ENCODE results near the gene MDM1. TPM values are rescaled to one million over a fixed set of nuclear protein-coding genes. Genes with fewer than 3 reads are reported as not detected.

Gene MDM1
- polyA plus RNA-seq, 1 donor (not counting 4 experiments of a cell fraction or from before 2014, with no cell fraction given), result 7.5 TPM

DNA sequence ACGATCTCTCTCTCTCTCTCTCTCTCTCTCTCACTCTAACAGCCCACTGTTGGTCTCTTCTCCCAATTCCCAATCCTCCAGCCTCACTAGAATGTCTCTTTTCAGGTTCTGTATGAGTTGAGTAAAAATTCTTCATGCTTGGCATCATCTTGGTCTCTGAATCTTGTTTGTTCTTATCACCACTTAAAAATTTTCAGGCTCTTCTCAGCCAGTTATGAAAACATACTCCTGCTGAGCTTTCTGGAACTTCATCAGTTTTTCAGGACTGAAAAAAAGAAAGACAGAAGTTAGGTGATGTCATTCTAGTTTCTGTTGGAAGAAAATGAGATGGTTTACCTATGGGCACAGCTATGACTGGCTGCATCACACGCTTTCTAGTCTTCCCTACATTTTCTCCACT is 67.3 kb downstream of the MDM1 start:
- dilution Hi-C loops (cut with MboI; ENCODE audit: extremely low pct_ligation_motif_present, low sequenced_read_pairs), result no loop called here
- Histone ChIP-seq H3K9ac (ENCODE audit: control insufficient read depth, extremely low read depth, insufficient read depth, low read length) (no peak overlapping the region), H2AFZ (ENCODE audit: control insufficient read depth, low read length) (no peak overlapping the region), H3K27ac (ENCODE audit: control insufficient read depth, insufficient read depth, low read length) (no peak overlapping the region), H3K9me3 (ENCODE audit: control insufficient read depth, low read depth, low read length) (no peaks in the 10 kb centered on the region), H3K9me1 (ENCODE audit: control insufficient read depth, extremely low read depth, insufficient read depth, low read length) (no peaks in the 10 kb centered on the region), H3K79me2 (ENCODE audit: control insufficient read depth, insufficient read depth, low read length) (no peaks in the 10 kb centered on the region), H3K4me1 (ENCODE audit: control insufficient read depth, extremely low read depth, insufficient read depth, low read length) (peaks cover 13% of the 10 kb centered on the region), H3K36me3 (ENCODE audit: control insufficient read depth in 2 of 2, extremely low read depth in 1 of 2, insufficient read depth in 2 of 2, low read length in 2 of 2) (no peaks in the 10 kb centered on the region), H3K4me3 (ENCODE audit: control insufficient read depth in 2 of 3, extremely low read depth in 1 of 3, insufficient read depth in 2 of 3, low read depth in 1 of 3, low read length in 3 of 3) (no peak overlapping the region), H3K4me2 (ENCODE audit: control insufficient read depth, extremely low read depth, insufficient read depth, low read depth, low read length) (no peak overlapping the region), H3K27me3 (ENCODE audit: control insufficient read depth, extremely low read depth, insufficient read depth, low read length) (no peaks in the 10 kb centered on the region), H4K20me1 (ENCODE audit: control insufficient read depth, extremely low read depth, insufficient read depth, low read length) (no peaks in the 10 kb centered on the region)
- FAIRE-seq, result no peak
- no peak for TF ChIP-seq EZH2 (IDR thresholded peaks at IDR 0.05; ENCODE audit: low read length)
- TF ChIP-seq, protein P1, sequence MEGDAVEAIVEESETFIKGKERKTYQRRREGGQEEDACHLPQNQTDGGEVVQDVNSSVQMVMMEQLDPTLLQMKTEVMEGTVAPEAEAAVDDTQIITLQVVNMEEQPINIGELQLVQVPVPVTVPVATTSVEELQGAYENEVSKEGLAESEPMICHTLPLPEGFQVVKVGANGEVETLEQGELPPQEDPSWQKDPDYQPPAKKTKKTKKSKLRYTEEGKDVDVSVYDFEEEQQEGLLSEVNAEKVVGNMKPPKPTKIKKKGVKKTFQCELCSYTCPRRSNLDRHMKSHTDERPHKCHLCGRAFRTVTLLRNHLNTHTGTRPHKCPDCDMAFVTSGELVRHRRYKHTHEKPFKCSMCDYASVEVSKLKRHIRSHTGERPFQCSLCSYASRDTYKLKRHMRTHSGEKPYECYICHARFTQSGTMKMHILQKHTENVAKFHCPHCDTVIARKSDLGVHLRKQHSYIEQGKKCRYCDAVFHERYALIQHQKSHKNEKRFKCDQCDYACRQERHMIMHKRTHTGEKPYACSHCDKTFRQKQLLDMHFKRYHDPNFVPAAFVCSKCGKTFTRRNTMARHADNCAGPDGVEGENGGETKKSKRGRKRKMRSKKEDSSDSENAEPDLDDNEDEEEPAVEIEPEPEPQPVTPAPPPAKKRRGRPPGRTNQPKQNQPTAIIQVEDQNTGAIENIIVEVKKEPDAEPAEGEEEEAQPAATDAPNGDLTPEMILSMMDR (optimal IDR thresholded peaks at IDR 0.05 in 1 of 3, IDR thresholded peaks at IDR 0.05 in 1 of 3, conservative IDR thresholded peaks at IDR 0.05 in 1 of 3; ENCODE audit: extremely low read depth in 1 of 3, insufficient read depth in 2 of 3, low read length in 3 of 3), result no peak
- DNase-seq (ENCODE audit: low read depth, low spot score), result no peak

GRCh38 chr12:68264158-68264855 is 67.9 kb downstream of the MDM1 start:
- Histone ChIP-seq H3K4me2 (ENCODE audit: control insufficient read depth, extremely low read depth, insufficient read depth, low read depth, low read length) (no peak overlapping the region), H3K4me3 (ENCODE audit: control insufficient read depth in 2 of 3, extremely low read depth in 1 of 3, insufficient read depth in 2 of 3, low read depth in 1 of 3, low read length in 3 of 3) (no peak overlapping the region), H3K27ac (ENCODE audit: control insufficient read depth, insufficient read depth, low read length) (no peak overlapping the region), H3K9me1 (ENCODE audit: control insufficient read depth, extremely low read depth, insufficient read depth, low read length) (no peaks in the 10 kb centered on the region), H4K20me1 (ENCODE audit: control insufficient read depth, extremely low read depth, insufficient read depth, low read length) (no peaks in the 10 kb centered on the region), H3K9me3 (ENCODE audit: control insufficient read depth, low read depth, low read length) (no peaks in the 10 kb centered on the region), H3K4me1 (ENCODE audit: control insufficient read depth, extremely low read depth, insufficient read depth, low read length) (peaks cover 18% of the 10 kb centered on the region), H2AFZ (ENCODE audit: control insufficient read depth, low read length) (no peak overlapping the region), H3K79me2 (ENCODE audit: control insufficient read depth, insufficient read depth, low read length) (no peaks in the 10 kb centered on the region), H3K27me3 (ENCODE audit: control insufficient read depth, extremely low read depth, insufficient read depth, low read length) (no peaks in the 10 kb centered on the region), H3K9ac (ENCODE audit: control insufficient read depth, extremely low read depth, insufficient read depth, low read length) (no peak overlapping the region), H3K36me3 (ENCODE audit: control insufficient read depth in 2 of 2, extremely low read depth in 1 of 2, insufficient read depth in 2 of 2, low read length in 2 of 2) (no peaks in the 10 kb centered on the region)
- no peak for DNase-seq (ENCODE audit: low read depth, low spot score)
- dilution Hi-C loops (cut with MboI; ENCODE audit: extremely low pct_ligation_motif_present, low sequenced_read_pairs), result no loop called here
- TF ChIP-seq, protein P1 (optimal IDR thresholded peaks at IDR 0.05 in 1 of 3, IDR thresholded peaks at IDR 0.05 in 1 of 3, conservative IDR thresholded peaks at IDR 0.05 in 1 of 3; ENCODE audit: extremely low read depth in 1 of 3, insufficient read depth in 2 of 3, low read length in 3 of 3), result no peak
- TF ChIP-seq EZH2 (IDR thresholded peaks at IDR 0.05; ENCODE audit: low read length), result no peak
- no peak for FAIRE-seq
